H1 (cell line): ENCODE results near the gene NR1H2. TPM values are rescaled to one million over a fixed set of nuclear protein-coding genes. Genes with fewer than 3 reads are reported as not detected.

Experiments used
- CTCF ChIA-PET: fragments of 300-600 bp; sonication (Branson Sonifier 250); formaldehyde crosslinking; loops from one replicate; lab custom pipeline; 2021; ENCODE audit not compliant: partially characterized antibody; lab: Charles Lee
- POLR2A ChIA-PET: fragments of 300-600 bp; sonication (Branson Sonifier 250); formaldehyde crosslinking; loops from one replicate; lab custom pipeline; 2021; ENCODE audit warnings: inconsistent platforms; ENCODE audit not compliant: partially characterized antibody; lab: Charles Lee
- DNase-seq, 2 experiments: peaks; one replicate each; pipeline versions ENCODE4 v3.0.0 to v3.0.0-alpha.2; 2010 to 2022; ENCODE audit warnings: low spot score in 2 of 2, low read depth in 1 of 2, mixed read lengths in 1 of 2
- FAIRE-seq: peaks from 2 replicates; lab custom pipeline; 2011; peaks lifted over from hg19 to GRCh38; lab: Jason Lieb, UNC
- H2AFZ ChIP-seq: 2 replicates; pipeline ENCODE4 v1.8.1; 2012; ENCODE audit warnings: low read length, inconsistent platforms
- H2AK5ac ChIP-seq: 2 replicates; pipeline ENCODE4 v1.6.1; 2013; ENCODE audit warnings: low read depth, low read length
- H2BK120ac ChIP-seq: replicated peaks from 2 replicates; pipeline ENCODE3; 2013; ENCODE audit warnings: low read depth, low read length, inconsistent platforms
- H2BK12ac ChIP-seq: 2 replicates; pipeline ENCODE4 v1.6.1; 2013; ENCODE audit warnings: low read depth, low read length
- H2BK15ac ChIP-seq: 2 replicates; pipeline ENCODE4 v1.6.1; 2013; ENCODE audit warnings: low read length
- H2BK20ac ChIP-seq: 2 replicates; pipeline ENCODE4 v1.6.1; 2013; ENCODE audit warnings: low read length
- H2BK5ac ChIP-seq: 2 replicates; pipeline ENCODE4 v1.6.1; 2013; ENCODE audit warnings: low read depth, low read length
- H3K14ac ChIP-seq: 2 replicates; pipeline ENCODE4 v1.6.1; 2013; ENCODE audit warnings: inconsistent platforms; ENCODE audit not compliant: insufficient read length
- H3K18ac ChIP-seq: 2 replicates; pipeline ENCODE4 v1.6.1; 2013; ENCODE audit warnings: low read length; ENCODE audit errors: extremely low read depth
- H3K23ac ChIP-seq: 2 replicates; pipeline ENCODE4 v1.6.1; 2013; ENCODE audit warnings: inconsistent platforms; ENCODE audit not compliant: insufficient read length
- H3K23me2 ChIP-seq: 2 replicates; pipeline ENCODE4 v1.6.1; 2013; ENCODE audit warnings: low read depth, low read length
- H3K27ac ChIP-seq: 2 replicates; pipeline ENCODE4 v1.6.1; 2011; ENCODE audit warnings: low read depth, low read length, inconsistent platforms
- H3K27me3 ChIP-seq, 4 experiments: replicated peaks in 1 of 4; 1 replicate in 1 of 4; 2 replicates in 3 of 4; pipeline versions ENCODE4 v1.6.1 to v1.8.1; 2011 to 2013; ENCODE audit warnings: low read length in 3 of 4, mild to moderate bottlenecking in 3 of 4, inconsistent platforms in 2 of 4, mixed read lengths in 2 of 4, moderate library complexity in 1 of 4; ENCODE audit not compliant: control insufficient read depth in 3 of 4, insufficient read depth in 3 of 4; ENCODE audit errors: extremely low read depth in 1 of 4
- H3K36me3 ChIP-seq, 4 experiments: 2 replicates each; pipeline versions ENCODE4 v1.6.1 to v1.8.1; 2011 to 2013; ENCODE audit warnings: mild to moderate bottlenecking in 4 of 4, low read length in 3 of 4, moderate library complexity in 2 of 4, control low read depth in 1 of 4, inconsistent platforms in 1 of 4; ENCODE audit not compliant: insufficient read depth in 4 of 4, control insufficient read depth in 2 of 4
- H3K4ac ChIP-seq: replicated peaks from 2 replicates; pipeline ENCODE3; 2013; ENCODE audit warnings: low read length, low read depth, mixed read lengths, inconsistent platforms; ENCODE audit not compliant: insufficient read length
- H3K4me1 ChIP-seq, 4 experiments: replicated peaks in 1 of 4; 1 replicate in 1 of 4; 2 replicates in 3 of 4; pipeline versions ENCODE4 v1.6.1 to v1.8.1; 2011 to 2013; ENCODE audit warnings: low read length in 3 of 4, inconsistent platforms in 2 of 4, mixed read lengths in 1 of 4; ENCODE audit not compliant: insufficient read depth in 4 of 4, control insufficient read depth in 3 of 4
- H3K4me2 ChIP-seq, 2 experiments: 2 replicates each; pipeline versions ENCODE4 v1.6.1 to v1.8.1; 2011 to 2013; ENCODE audit warnings: low read depth in 2 of 2, low read length in 2 of 2, control low read depth in 1 of 2, inconsistent platforms in 1 of 2, mild to moderate bottlenecking in 1 of 2; ENCODE audit not compliant: insufficient read depth in 1 of 2
- H3K4me3 ChIP-seq, 4 experiments: fragments of 200-600, 300-600 bp in 1 of 4; sonication (generic), shearing (Covaris generic), sonication (Bioruptor Twin) in 1 of 4; 2 replicates each; pipeline versions ENCODE4 v1.5.1 to v1.8.1; 2011 to 2016; ENCODE audit warnings: low read length in 4 of 4, low read depth in 3 of 4, control low read depth in 2 of 4, inconsistent platforms in 2 of 4, mild to moderate bottlenecking in 2 of 4, mixed read lengths in 1 of 4, moderate library complexity in 1 of 4; ENCODE audit not compliant: insufficient read depth in 2 of 4; ENCODE audit errors: extremely low read depth in 1 of 4
- H3K56ac ChIP-seq: replicated peaks from 2 replicates; pipeline ENCODE3; 2013; ENCODE audit warnings: low read depth, mild to moderate bottlenecking, mixed read lengths, low read length, inconsistent platforms; ENCODE audit not compliant: insufficient read length
- H3K79me1 ChIP-seq: 2 replicates; pipeline ENCODE4 v1.6.1; 2013; ENCODE audit warnings: low read depth, low read length, control low read depth
- H3K79me2 ChIP-seq, 2 experiments: 2 replicates each; pipeline versions ENCODE4 v1.6.1 to v1.8.1; 2012 to 2013; ENCODE audit warnings: low read length in 2 of 2, mild to moderate bottlenecking in 2 of 2, inconsistent platforms in 1 of 2; ENCODE audit not compliant: insufficient read depth in 2 of 2, control insufficient read depth in 1 of 2
- H3K9ac ChIP-seq, 4 experiments: replicated peaks in 1 of 4; 1 replicate in 1 of 4; 2 replicates in 3 of 4; pipeline versions ENCODE4 v1.6.1 to v1.8.1; 2011 to 2013; ENCODE audit warnings: low read depth in 3 of 4, low read length in 3 of 4, control low read depth in 2 of 4, mild to moderate bottlenecking in 2 of 4, moderate library complexity in 2 of 4, inconsistent platforms in 1 of 4; ENCODE audit errors: extremely low read depth in 1 of 4
- H3K9me3 ChIP-seq, 2 experiments: 2 replicates each; pipeline versions ENCODE4 v1.6.1 to v1.8.1; 2012 to 2013; ENCODE audit warnings: mild to moderate bottlenecking in 2 of 2, moderate library complexity in 2 of 2, control low read depth in 1 of 2, inconsistent platforms in 1 of 2, low read depth in 1 of 2, low read length in 1 of 2, mixed read lengths in 1 of 2; ENCODE audit not compliant: insufficient read depth in 2 of 2
- H4K20me1 ChIP-seq, 2 experiments: replicated peaks in 1 of 2; 2 replicates each; pipeline versions ENCODE3 to v1.8.1; 2011 to 2013; ENCODE audit warnings: inconsistent platforms in 2 of 2, low read length in 2 of 2, mild to moderate bottlenecking in 1 of 2; ENCODE audit not compliant: insufficient read depth in 2 of 2, control insufficient read depth in 1 of 2
- H4K5ac ChIP-seq: 2 replicates; pipeline ENCODE4 v1.6.1; 2013; ENCODE audit warnings: low read length, low read depth, mixed read lengths, inconsistent platforms; ENCODE audit not compliant: insufficient read length
- H4K8ac ChIP-seq: 2 replicates; pipeline ENCODE4 v1.8.0; 2013; ENCODE audit warnings: mild to moderate bottlenecking, moderate library complexity, low read length, inconsistent platforms; ENCODE audit not compliant: insufficient read depth; ENCODE audit errors: extremely low read depth
- H4K91ac ChIP-seq: replicated peaks from 2 replicates; pipeline ENCODE3; 2013; ENCODE audit warnings: low read length, mixed read lengths, inconsistent platforms; ENCODE audit not compliant: insufficient read length
- KDM5A ChIP-seq: fragments of 200-600 bp; IDR thresholded peaks from 2 replicates; pipeline ENCODE4 v1.7.1; 2012; ENCODE audit warnings: mild to moderate bottlenecking, low read length, inconsistent platforms, mixed read lengths
- SAP30 ChIP-seq: fragments of 300-600 bp; sonication (generic); IDR thresholded peaks from 2 replicates; pipeline ENCODE4 v1.7.1; 2012; ENCODE audit warnings: low read length, moderate library complexity, mild to moderate bottlenecking, inconsistent platforms; ENCODE audit not compliant: insufficient read depth, insufficient replicate concordance
- SIN3A ChIP-seq, 2 experiments: IDR thresholded peaks in 1 of 2; conservative IDR thresholded peaks in 1 of 2; 2 replicates each; pipeline ENCODE4 v1.6.1; 2011 to 2012; ENCODE audit warnings: low read length in 2 of 2, improper control_type of control experiment in 1 of 2, low read depth in 1 of 2, mild to moderate bottlenecking in 1 of 2
- WGBS, 2 experiments: shearing (Covaris generic) in 1 of 2; methylation state at CpG; one replicate each; pipeline versions ENCODE4 v1.1.6 to v1.1.7; 2013 to 2015; ENCODE audit warnings: low lambda C conversion rate in 2 of 2, mixed read lengths in 2 of 2, inconsistent platforms in 1 of 2, low coverage in 1 of 2, missing lambda C conversion rate in 1 of 2; ENCODE audit not compliant: insufficient replicate concordance in 2 of 2, insufficient coverage in 1 of 2, insufficient read length in 1 of 2; ENCODE audit errors: extremely low coverage in 1 of 2, missing lambda C conversion rate in 1 of 2; 5-methylcytosine and 5-hydroxymethylcytosine counted together
- polyA plus RNA-seq, 7 experiments: library from polyadenylated mRNA; depleted of rRNA in 3 of 7; stranded (reverse) in 5 of 7; unstranded in 2 of 7; fragments of >200 nt in 5 of 7; fragments of 200-250 nt in 2 of 7; gene quantifications; 1 replicate in 5 of 7; 2 replicates in 1 of 7; 4 replicates in 1 of 7; pipeline versions ENCODE4 v1.2.1 to v1.2.3, GENCODE V29; 2011 to 2013; ENCODE audit warnings: missing spikeins in 2 of 7, mixed read lengths in 2 of 7
- total RNA-seq: library from RNA; stranded (reverse); fragmentation: NEBNext Ultra II Directional; extraction: Animal tissue kit (Norgen Biotek cat#: 25700); gene quantifications from 2 replicates; pipeline ENCODE4 v1.2.1, GENCODE V29; 2021

The NR1H2 gene
- total and polyA plus RNA-seq, 2 of the 8 experiments (the other 6 are each of a cell fraction or from before 2014, with no cell fraction given), result 40.3 to 47.5 TPM

DNA sequence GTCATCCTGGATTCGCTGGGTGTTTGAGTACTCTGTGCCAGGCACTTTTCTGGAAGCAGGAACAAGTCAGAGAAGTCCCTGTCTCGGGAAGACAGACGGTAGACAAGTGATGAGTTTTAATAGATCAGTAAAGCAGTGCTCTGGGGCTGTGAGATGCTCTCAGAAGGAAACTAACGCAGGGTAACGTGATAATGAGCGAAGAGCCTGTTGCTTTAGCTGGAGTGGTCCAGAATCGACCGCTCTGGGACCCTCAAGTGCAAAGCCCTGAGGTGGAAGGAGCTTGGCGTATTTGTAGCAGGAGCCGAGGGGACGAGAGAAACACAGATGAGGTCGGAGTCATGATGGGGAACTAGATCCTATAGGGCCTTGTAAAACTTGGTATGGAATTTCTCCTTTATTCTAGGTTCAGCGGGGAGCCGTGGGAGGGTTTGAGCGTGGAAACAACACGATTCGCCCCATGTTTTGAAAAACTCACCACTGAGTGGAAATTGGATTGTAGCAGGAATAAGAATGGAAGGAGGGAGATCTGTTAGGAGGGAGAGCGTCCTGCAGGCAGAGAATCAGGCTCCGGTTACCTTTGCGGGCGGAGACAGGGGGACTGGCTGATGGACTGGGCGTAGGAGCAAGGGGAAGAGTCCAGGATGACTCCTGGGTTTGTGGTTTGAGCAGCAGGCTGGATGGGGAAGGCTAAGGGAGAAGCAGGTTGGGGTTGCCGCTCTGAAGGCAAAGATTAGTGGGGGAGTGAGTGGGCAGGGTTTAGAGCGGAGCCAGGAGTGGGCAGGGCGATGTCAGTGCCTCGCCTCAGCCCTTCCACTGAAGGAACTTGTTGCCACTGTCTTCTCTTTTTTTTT, 8.7 kb downstream of the NR1H2 start:
- peak overlapping the region; percentile 4; the same call in 1 of the 2 replicates for H3K18ac ChIP-seq
- peak overlapping the region; percentile 23 for H3K23ac ChIP-seq
- H4K8ac ChIP-seq, result peak overlapping the region; percentile 97
- peak overlapping the region; percentile 63 to 91 (median 89) for H3K4me3 ChIP-seq
- H2BK120ac ChIP-seq, result no peak overlapping the region
- H2AFZ ChIP-seq, result 0 out of 2 replicates have a peak overlapping the region, but pooled peaks have one; percentile 2
- H2AK5ac ChIP-seq, result no peak overlapping the region
- H3K4me1 ChIP-seq, result peaks cover 0 to 3% (median under 1%) of the 10 kb centered on the region in 4 experiments; a peak in 4 of 7 replicates
- CTCF ChIA-PET, result interaction anchor here (1.1 to 1.8 kb wide), 6 partner anchors 14 to 411 kb away, joined by 3 to 5 read pairs (median 4); no protein-coding TSS in a partner anchor
- WGBS, 2 experiments, result 23% methylated on average over 25 of the region's 26 CpGs; no CpG with 5 or more reads in 1 of the 2 experiments
- H4K5ac ChIP-seq, result peak overlapping the region; percentile 36
- peak overlapping the region; percentile 85 to 88 (median 88) for H3K9ac ChIP-seq
- FAIRE-seq (no peak), DNase-seq (no peak)
- peaks cover 5 to 17% of the 10 kb centered on the region in 2 experiments for H4K20me1 ChIP-seq
- H3K14ac ChIP-seq, result no peak overlapping the region
- peak overlapping the region; percentile 94 to 95 for H3K4me2 ChIP-seq
- peak overlapping the region; percentile 6 for H3K4ac ChIP-seq
- peaks cover 7 to 28% (median 21%) of the 10 kb centered on the region in 4 experiments; a peak in 7 of 8 replicates for H3K36me3 ChIP-seq
- no peaks in the 10 kb centered on the region for H3K27me3 ChIP-seq
- POLR2A ChIA-PET, result interaction anchor here (0.7 to 4.0 kb wide), 27 partner anchors 9 to 94 kb away, joined by 3 to 28 read pairs (median 4); partner anchors contain the start of genes KCNC3, NAPSA and NR1H2
- no peaks in the 10 kb centered on the region for H3K9me3 ChIP-seq
- peaks cover 12% of the 10 kb centered on the region for H3K79me1 ChIP-seq
- H3K27ac ChIP-seq, result peak overlapping the region; percentile 75
- peak overlapping the region; percentile 70 for H3K56ac ChIP-seq
- no peak for TF ChIP-seq KDM5A
- TF ChIP-seq SIN3A (conservative IDR thresholded peaks at IDR 0.05 in 1 of 2, IDR thresholded peaks at IDR 0.05 in 1 of 2; ENCODE audit: low read depth in 1 of 2, low read length in 2 of 2), result 0 out of 4 replicates have a peak, but pooled peaks of 1 of the 2 experiments have one; percentile 23
- peak; percentile 71 for TF ChIP-seq SAP30
- TF ChIP-seq, all 59 proteins: peak for 2
- 0 out of 2 replicates have a peak overlapping the region, but pooled peaks have one; percentile 6 for H2BK12ac ChIP-seq
- H4K91ac ChIP-seq, result peak overlapping the region; percentile 57
- peaks cover 9% of the 10 kb centered on the region; the same call in 1 of the 2 replicates for H3K23me2 ChIP-seq
- peak overlapping the region; percentile 90; the same call in 1 of the 2 replicates for H2BK5ac ChIP-seq
- no peak overlapping the region for H2BK15ac ChIP-seq
- peaks cover 12 to 45% of the 10 kb centered on the region in 2 experiments; a peak in 3 of 4 replicates for H3K79me2 ChIP-seq
- H2BK20ac ChIP-seq, result no peak overlapping the region
